Measurements from ENCODE around the gene RXRA. TPM values are rescaled to one million over a fixed set of nuclear protein-coding genes. Genes with fewer than 3 reads are reported as not detected.

Gene RXRA
- total RNA-seq, 1 experiment from 2014 or later, result 29.9 TPM

DNA sequence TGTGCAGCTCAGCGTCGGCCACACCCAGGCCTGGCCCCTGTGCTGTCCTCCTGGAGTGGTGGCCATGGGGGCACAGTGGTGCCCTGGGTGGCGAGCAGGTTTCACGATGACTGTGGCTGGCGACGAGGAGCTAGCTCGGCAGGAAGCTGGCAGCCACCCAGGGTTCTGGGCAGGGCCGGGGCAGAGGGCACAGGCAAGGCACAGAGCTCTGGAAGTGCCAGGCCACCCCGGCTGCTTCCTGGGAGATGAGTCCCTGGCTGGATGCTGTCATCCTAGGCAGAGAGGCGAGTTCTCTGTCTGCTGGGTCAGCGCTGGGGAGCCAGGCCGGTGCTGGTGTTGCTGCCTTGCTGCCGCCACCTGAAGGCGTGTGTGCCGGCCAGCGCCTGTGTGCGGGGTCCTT, 51.7 kb downstream of the RXRA start:
- no peak overlapping the region for H4K5ac ChIP-seq (ENCODE audit: insufficient read length, low read depth, low read length)

More for the DNA sequence above, 51.7 kb downstream of the RXRA start:
- H2BK20ac ChIP-seq (ENCODE audit: low read depth, low read length, poor library complexity, severe bottlenecking), result no peak overlapping the region
- no peaks in the 10 kb centered on the region; the same call in 1 of the 2 replicates for H3K79me2 ChIP-seq (ENCODE audit: insufficient read depth, low read length)
- no peak overlapping the region for H2BK15ac ChIP-seq (ENCODE audit: low read depth, low read length)
- no peaks in the 10 kb centered on the region for H3K23me2 ChIP-seq (ENCODE audit: insufficient read length, low read depth, low read length, poor library complexity, severe bottlenecking)
- H3K4me1 ChIP-seq (ENCODE audit: insufficient read depth, low read length), result no peaks in the 10 kb centered on the region
- peak overlapping the region; percentile 49; the same call in 1 of the 2 replicates for H3K14ac ChIP-seq (ENCODE audit: insufficient read depth, low read length)
- no peak overlapping the region for H3K4ac ChIP-seq (ENCODE audit: low read depth, low read length)
- no peaks in the 10 kb centered on the region for H3K79me1 ChIP-seq (ENCODE audit: insufficient read depth, low read depth, low read length, poor library complexity, severe bottlenecking)
- H3K23ac ChIP-seq (ENCODE audit: insufficient read length, low read depth, low read length), result no peak overlapping the region
- no peaks in the 10 kb centered on the region for H3K27me3 Mint-ChIP-seq (ENCODE audit: low read depth)
- no peak overlapping the region for H3K56ac ChIP-seq (ENCODE audit: insufficient read length, low read depth, low read length)
- TF ChIP-seq CTCF (conservative IDR thresholded peaks at IDR 0.05), result no peak
- no peak overlapping the region for H3K27ac Mint-ChIP-seq
- H3T11ph ChIP-seq (ENCODE audit: low read length), result no peak overlapping the region
- H3K9me3 ChIP-seq (ENCODE audit: control insufficient read depth, low read depth, low read length), result no peaks in the 10 kb centered on the region
- no peak overlapping the region for H2BK12ac ChIP-seq (ENCODE audit: insufficient read length, low read depth, low read length)
- H3K4me2 ChIP-seq (ENCODE audit: insufficient read depth, insufficient read length, low read length), result no peak overlapping the region
- H3K4me3 Mint-ChIP-seq, result no peak overlapping the region
- no peak overlapping the region for H2AK5ac ChIP-seq (ENCODE audit: insufficient read length, low read length)
- no peak overlapping the region for H3K9ac ChIP-seq (ENCODE audit: extremely low read depth, insufficient read length, low read length)
- no peak overlapping the region for H4K8ac ChIP-seq (replicated peaks; ENCODE audit: insufficient read length, low read depth, low read length)
- no peaks in the 10 kb centered on the region; a peak in 1 of 7 replicates for H3K36me3 Mint-ChIP-seq (ENCODE audit: insufficient read depth in 1 of 3, low read depth in 3 of 3)
- no peak overlapping the region for H2BK120ac ChIP-seq (ENCODE audit: low read depth, low read length, poor library complexity, severe bottlenecking)
- H3K27ac ChIP-seq (ENCODE audit: insufficient read length, low read depth, low read length), result no peak overlapping the region
- WGBS (ENCODE audit: extremely low coverage, insufficient read length, low lambda C conversion rate), result no CpG with 5 or more reads among the region's 17 CpGs
- no peak overlapping the region for H4K91ac ChIP-seq (ENCODE audit: insufficient read length, low read depth, low read length)
- H4K20me1 ChIP-seq (ENCODE audit: control insufficient read depth, insufficient read depth, insufficient read length), result peaks cover 2% of the 10 kb centered on the region
- peaks cover 5 to 31% of the 10 kb centered on the region in 2 experiments for H3K4me1 Mint-ChIP-seq
- no peak overlapping the region for H2AFZ ChIP-seq (ENCODE audit: low read length)
- no peak for DNase-seq
- no peak overlapping the region for H3K18ac ChIP-seq (ENCODE audit: insufficient read length, low read depth, low read length)
- no peaks in the 10 kb centered on the region for H3K27me3 ChIP-seq (ENCODE audit: insufficient read depth, low read length)
- H2BK5ac ChIP-seq (ENCODE audit: insufficient read length, low read length), result no peak overlapping the region
- H3K9me3 Mint-ChIP-seq, result no peaks in the 10 kb centered on the region
